HG03460 (cell line): ENCODE measurements around the gene EI24.

Source experiments
- ATAC-seq: cut with Tn5 transposase; IDR thresholded peaks from one replicate; pipeline ENCODE4 v1.9.1; 2021; ENCODE audit not compliant: unreplicated experiment

The EI24 gene

DNA sequence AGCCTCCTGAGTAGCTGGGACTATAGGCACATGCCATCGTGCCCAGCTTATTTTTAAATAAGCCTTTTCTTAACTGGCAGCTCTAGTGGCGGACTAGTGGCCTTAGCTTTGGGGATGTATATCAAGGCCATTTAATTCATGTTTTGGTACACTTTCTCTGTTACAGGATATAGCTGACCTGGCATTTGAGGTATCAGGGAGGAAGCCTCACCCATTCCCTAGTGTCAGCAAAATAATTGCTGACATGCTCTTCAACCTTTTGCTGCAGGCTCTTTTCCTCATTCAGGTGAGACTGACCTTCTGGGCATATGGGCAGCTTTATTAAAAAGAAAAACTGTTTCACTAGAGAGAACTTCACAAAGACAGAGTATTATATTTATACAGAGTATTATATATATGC lies 9.5 kb downstream of the EI24 start:
- no peak for ATAC-seq

DNA sequence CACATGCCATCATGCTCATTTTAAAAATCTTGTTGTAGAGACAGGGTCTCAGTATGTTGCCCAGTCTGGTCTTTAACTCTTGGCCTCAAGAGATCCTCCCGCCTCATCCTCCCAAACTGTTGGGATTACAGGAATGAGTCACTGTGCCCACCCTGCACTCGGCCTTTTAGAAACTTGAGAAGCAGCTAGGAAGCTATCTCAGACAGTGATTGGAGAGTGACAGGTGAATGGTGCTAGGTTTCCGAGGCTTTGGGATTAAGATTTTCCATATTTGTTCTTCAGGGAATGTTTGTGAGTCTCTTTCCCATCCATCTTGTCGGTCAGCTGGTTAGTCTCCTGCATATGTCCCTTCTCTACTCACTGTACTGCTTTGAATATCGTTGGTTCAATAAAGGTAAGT lies 10.5 kb downstream of the EI24 start:
- ATAC-seq = no peak

DNA sequence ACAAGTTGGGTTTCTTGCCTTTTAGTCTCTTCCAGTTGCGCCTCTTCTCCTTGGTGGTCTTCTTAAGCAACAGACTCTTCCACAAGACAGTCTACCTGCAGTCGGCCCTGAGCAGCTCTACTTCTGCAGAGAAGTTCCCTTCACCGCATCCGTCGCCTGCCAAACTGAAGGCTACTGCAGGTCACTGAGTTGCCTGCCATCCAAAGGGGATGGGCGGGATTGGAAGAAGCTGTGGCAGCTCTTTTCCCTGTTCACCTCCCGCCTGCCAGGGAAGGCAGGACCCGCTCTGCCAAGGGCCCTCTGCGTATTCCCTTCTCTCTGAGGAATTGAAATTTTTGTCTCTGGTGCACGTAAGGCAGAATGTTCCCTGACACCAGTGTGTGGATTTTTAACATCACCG lies 14.2 kb downstream of the EI24 start:
- ATAC-seq = no peak

DNA sequence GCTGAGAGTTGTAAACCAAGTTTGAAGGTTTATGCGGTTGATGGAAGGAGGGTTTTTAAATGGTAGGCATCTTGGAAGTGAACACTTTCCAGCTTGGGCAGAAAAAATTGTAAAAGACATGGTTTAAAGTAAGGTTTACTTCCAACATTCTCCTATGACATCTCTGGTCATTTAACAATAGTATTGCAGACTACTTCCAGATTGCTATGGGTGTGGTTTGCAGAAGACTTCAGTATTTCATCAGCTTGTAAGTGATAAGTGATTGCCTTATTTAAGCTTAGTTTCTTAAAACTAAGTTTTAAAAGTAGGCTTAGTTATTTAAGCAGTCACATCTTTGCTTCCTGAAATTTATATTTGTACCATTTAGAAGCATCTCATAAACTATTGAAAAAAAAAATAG lies 16.2 kb downstream of the EI24 start:
- no peak for ATAC-seq

DNA sequence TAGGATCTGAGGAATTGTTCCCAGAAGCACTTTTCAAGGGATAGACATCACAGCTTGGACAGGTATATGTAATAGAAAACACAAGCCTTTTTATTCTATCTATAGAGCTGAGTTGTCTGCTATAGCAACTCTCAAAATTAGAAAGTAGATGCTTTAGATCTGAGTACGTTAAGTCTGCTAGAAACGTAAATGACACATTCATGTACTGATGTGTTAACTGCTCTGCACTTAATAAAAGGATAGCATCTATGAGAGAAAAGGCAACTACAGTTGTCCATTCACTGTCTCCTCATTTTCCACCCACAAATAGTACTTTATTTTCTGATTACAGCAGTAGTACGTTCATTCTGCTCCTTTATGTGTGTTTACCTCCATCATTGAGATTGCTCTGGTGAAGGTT lies 17.3 kb downstream of the EI24 start:
- ATAC-seq = no peak

DNA sequence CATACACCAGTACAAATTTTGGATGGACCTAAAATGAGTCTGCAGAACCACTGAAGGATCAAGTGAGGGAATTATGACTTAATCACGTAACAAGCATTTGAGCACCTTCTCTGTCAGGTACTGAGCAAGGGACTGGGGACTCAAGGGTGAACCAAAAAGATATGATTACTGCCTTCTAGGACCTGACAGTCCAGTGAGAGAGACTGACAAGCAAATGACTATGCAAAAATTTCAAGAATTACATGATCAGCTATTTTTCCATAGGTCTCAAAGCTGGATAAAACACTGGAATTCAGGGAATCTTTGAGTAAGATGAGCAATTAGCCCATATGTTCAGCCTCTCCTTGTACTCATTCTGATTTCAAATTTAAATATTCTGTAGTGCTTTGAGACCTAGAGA lies 18.2 kb downstream of the EI24 start:
- no peak for ATAC-seq

DNA sequence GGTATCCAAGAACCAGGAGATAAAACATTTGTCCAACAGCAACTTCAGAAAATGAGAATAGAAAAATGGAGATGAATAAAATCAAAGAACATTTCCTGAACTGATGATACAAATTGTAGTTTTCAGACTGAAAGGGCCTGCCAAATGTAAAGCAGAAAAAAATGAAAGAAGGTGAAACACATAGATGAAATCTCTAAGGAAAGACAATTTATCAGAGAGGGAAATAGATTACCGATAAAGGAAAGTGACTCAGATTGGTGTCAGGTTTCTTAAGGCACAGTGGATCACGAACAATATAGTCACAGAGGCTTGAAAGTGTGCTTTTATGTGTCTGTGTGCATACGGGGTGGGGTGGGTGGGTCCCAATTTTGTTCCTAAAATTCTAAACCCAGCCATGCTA lies 19.2 kb downstream of the EI24 start:
- no peak for ATAC-seq

DNA sequence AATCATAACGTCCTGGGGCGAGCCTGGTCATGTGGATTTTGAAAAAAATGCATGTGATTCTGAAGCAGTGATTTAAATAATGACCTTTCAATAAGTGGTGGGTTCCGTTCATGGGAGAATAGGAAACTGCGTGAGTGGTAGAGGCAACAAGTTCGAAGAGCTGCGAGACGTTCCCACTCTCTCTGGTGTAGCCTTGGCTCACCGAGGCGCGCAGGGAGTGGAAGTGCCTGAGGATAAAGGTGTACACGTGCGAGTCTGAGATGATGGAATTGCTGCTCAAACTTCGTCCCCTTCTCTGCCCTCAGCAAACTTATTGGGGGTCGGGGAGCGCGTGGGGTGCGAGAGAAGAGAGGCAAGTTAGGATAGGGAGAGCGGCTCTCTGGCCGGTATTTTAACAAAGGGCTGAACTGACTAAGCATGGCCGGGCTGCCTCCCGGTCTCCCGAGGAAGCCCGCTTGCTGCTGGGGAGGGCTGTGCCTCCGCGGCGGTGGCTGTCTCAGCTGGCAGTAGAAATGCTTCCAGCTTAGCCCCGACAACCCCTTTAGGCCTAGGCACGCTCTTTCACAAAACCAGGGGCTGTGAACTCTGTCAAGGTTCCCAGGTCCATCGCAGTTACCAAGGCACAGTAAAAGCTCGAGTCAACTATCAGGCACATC lies 22.5 kb downstream of the EI24 start:
- peak; percentile 18 for ATAC-seq

DNA sequence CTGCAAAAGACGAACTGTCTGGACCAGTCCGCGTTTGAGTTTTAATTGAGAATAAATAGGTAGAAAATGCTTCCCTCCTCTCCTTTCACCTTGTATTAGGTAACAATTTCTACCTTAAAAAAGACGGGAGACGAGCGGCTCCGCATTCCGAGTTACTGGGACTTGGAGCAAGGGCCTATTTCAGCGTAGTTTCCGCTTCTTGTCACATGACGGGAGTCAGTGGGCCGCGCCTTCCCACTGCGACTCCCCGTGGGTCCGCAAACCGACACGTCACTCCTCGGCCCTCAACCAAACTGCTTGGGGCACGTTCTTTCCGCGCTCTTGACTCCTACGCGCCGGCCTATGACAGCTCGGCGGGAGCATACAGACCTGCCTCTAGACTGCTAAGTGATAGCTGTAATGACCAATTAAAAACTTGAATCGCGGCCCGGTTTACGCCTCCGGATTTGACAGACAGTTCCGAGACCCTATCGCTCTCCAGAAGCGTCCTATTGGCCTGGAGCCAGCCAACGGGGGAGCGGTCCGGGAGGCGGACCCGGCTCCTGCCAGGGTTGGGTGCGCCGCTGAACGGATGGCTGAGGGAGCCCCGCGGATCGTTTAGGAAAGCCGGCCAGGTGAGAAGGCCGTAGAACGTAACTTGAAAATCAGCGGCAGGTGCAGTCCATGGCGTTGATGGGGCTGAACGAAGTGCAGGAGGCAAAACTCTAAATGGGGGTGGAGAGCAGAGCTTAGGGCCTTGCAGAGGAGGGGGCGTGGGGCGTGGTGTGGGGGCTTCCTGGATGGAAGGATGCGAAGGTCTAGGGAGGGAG lies 23.2 kb downstream of the EI24 start, which contains the start of gene STT3A:
Gene STT3A (plus strand): TSS at position 548 of the 809 bp plus-strand sequence. CDS start 3,064 bp downstream, outside the sequence.
- ATAC-seq = peak; percentile 97

DNA sequence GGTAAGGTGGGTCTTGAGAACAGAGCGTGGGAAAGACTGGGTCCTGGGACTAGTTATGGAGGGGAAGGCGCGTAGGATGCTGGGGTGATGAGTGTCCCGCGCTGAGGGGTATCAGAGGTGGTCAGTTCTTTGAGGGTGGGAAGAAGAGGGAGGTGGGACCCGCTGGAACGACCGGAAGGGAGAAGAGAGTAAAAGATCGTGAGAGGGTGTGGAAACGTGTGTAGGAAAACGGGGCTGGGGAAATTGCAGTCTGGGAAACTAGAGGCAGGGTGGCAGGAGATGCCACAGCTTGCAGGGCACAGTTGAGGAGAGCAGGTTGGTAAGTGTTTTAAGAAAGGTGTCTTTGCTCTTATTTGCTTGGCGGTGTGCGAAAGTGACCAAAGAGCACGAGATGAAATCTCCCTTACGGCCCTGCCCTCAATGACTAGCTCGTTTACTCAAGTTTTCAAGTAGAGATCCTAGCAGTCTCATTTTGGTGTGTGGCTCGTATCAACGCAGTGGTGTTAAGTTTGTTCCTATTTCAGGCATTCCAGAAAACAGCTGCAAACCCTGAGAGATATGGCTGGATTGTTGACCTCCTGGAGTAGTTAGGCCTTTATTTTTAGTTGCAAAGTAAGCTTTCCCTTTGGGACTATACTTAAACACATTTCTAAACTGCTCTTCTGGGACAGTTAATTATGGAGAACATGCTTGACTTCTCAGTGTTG lies 24.0 kb downstream of the EI24 start:
- no peak for ATAC-seq

DNA sequence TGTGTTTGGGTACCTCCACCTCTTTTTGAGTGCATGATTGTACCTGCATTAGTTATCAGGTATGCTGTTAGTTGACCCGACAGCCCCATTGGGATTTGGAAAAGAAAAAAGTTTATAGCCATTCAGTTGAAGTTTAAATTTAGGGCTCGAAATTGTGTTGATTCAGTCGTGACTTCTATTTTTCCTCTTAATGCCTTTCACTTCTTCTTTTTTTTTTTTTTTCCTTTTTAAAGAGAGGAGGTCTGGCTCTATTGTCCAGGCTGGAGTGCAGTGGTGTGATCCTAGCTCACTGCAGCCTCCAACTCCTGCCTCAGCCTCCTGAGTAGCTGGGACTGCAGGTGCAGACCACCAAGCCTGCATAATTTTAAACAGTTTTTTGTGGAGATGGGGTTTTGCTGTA lies 25.7 kb downstream of the EI24 start:
- ATAC-seq = no peak

DNA sequence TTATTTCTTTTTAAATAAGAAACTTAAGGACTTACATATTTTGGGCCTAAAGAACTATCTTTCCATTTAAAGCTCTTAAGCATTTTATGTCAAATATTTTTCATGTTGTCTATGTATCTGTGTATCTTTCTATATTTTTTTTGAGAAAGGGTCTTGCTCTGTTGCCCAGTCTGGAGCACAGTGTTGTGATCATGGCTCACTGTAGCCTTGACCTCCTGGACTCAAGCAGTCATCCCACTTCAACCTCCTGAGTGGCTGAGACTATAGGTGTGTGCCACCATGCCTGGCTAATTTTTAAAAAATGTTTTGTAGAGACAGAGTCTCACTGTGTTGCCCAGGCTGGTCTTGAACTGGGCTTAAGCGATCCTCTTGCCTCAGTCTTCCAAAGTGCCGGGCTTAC lies 31.4 kb downstream of the EI24 start:
- ATAC-seq = no peak

DNA sequence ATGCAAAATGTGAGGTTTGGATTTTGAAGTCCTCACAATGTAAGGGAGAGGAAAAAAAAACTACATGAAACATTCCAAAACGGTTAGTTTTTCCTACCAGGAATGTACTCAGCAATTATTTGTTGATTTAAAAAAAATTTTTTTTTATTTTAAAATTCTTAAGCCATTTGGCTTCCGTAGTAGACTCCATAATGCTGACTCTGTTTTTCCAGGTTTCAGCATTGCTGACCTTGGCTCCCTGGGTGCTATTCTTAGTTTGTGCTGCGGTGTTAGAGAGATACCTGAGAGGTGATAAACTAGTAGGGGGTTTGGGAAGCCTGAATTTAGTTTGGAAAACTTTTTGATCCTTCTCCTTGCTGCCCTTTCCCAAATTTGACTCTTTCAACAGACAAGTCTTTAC lies 33.9 kb downstream of the EI24 start:
- ATAC-seq = no peak

DNA sequence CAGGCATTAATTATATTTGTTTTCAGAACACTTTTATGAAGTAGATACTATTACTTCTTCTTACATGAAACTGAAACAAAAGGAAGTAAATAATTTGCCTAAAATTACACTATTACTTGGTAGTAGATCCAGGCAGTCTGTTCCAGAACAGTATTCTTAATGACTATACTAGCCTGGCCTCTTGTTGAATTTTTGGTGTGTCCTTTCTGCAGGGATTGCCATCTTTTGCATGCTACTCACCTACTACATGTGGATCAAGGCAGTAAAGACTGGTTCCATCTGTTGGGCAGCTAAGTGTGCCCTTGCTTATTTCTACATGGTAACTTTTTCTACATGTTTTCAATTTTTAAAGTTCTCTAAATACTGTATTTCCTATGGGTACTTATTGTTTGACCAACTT lies 36.1 kb downstream of the EI24 start:
- ATAC-seq = no peak

DNA sequence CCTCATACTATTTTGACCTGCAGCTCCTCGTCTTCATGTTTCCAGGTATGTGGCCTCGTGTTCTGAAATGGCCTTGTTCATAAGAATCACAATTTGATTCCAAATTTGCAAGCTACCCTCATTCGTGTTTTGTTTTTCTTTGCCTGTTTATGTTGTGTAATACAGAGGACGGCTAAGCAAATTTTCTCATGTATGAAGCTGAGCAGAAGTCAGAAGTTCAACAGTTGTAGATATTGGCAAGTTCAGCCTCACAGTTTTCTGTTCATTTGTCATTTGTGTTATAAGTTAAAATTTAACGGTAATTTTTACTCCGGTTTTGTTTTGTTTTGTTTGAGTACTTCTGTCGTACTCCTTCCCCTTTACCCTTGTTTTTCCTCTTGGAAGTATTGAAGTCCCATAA lies 40.3 kb downstream of the EI24 start:
- no peak for ATAC-seq

DNA sequence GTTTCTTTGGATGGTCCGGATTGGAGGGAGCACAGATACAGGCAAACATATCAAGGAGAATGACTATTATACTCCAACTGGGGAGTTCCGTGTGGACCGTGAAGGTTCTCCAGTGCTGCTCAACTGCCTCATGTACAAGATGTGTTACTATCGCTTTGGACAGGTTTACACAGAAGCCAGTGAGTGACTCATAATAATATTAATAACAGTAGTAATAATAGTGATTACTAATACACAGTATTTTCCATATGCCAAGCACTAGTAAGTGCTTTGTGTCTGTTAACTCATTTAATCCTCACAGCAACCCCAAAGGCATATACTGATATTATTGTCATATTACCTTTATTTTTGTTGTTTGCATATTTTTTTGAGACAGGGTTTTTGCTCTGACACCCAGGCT lies 49.1 kb downstream of the EI24 start:
- no peak for ATAC-seq

DNA sequence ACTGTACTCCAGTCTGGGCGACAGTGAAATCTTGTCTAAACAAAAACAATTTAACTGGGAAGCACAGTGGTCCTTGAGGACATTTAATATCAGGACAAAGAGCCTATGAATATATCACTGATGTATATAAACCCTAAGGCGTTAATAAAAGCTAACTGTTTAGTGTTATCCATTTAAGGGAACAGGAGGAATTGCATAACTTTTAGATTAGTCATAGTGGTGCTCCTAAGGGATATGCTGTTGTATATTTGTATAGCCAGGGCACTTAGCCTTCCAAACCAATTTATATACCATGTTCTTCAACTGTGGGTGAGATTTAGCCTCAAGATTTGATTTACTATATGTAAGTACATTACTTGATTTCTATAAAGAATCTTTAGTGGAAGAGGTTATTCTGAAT lies 52.7 kb downstream of the EI24 start:
- ATAC-seq = no peak

DNA sequence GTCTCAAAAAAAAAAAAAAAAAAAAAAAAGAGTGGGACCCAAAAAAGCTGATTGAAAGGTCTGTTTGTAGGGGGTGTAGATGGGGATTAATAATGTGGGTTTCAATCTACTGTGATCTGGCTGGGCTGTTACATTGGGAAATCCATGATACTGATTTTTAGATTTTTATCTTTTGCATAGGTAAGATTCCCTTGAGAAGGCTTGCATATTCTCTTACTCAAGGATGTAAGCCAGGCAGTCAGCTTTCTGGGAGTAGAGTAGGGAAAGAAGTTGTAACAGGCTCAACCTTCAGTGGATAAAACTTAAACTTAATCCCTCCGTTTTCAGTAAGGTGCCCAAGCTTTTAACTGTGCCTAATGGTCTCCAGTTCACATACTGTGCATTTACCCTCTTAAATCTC lies 53.8 kb downstream of the EI24 start:
- ATAC-seq = no peak

DNA sequence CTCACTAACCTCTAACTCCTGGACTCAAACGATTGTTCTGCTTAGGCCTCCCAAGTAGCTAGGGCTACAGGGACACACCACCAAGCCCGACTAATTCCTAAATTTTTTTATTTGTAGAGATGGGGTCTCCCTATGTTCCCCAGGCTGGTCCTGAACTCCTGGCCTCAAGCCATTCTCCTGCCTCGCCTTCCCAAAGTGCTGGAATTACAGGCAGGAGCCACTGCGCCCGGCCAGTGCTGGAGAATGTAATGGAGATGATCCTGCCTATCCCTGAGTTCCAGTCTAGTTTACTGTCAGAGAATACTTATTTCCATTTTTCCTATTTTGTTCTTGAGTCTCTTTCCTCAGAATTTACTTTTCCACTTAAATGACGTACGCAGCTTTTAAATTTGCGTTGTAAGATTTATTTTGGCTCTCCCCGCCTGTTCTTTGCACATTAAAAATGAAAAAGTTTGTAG lies 55.5 kb downstream of the EI24 start, which contains the start of gene CHEK1:
Gene CHEK1 (plus strand): TSS at position 408 of the 458 bp plus-strand sequence. CDS start 1,606 bp downstream, outside the sequence.
- ATAC-seq = no peak

DNA sequence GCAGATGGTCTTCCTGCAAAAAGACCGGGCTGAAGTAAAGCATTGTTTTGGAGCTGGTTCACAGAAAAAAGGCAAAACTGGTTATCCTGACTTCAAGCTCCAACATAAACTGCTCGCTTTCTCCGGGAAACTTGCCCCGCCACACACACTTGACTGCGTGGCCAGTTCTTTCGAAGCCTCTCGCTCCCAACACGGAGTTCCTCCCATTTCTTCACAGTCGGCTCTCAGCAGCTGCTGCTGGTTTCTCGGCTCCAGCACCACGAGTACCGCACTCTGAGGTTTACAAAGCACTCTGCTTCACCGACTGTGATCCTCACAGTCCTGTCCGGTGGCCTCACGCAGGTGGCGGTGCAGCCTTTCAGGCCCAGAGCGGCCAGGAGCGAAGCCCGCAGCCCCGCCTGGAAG lies 56.0 kb downstream of the EI24 start:
- no peak for ATAC-seq

DNA sequence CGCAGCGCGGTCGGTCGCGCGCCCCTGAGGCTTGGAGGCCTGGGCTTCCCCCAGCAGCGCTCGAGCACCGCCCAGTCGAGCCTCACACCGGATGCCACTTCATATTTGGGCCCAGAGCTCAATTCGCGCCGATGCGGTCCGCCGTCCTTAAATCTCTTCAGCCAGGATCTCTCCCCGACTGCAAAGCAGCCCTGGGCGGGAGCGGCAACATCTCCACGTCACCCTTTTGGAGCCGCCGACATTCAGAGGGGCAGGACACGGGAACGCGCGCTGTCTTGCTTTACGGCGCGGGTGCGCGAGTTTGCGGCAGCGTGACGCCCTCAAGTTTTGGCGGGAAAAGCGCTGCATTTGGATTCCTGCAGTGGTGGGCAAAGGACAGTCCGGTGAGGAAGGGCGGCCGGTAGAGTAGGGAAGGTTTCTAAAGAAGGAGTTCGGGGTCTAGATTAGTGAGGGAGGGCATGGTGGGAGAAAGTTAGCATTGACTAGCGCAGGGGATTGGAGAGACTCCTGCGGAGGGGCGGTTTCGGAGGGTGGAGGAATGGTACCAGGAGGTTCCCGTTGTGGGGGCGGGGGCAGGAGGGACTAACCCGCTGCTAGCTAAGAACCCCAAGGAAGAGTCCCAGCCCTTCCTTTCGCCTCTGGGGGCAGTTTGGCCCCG lies 56.5 kb downstream of the EI24 start:
- ATAC-seq = peak; percentile 85
